ENCODE results near the gene WDR18.
"Not testable (repeated sequence)": the region's sequence is repeated elsewhere in the genome, so short reads cannot be mapped to it uniquely, and the experiment has no call there.

Gene WDR18

DNA sequence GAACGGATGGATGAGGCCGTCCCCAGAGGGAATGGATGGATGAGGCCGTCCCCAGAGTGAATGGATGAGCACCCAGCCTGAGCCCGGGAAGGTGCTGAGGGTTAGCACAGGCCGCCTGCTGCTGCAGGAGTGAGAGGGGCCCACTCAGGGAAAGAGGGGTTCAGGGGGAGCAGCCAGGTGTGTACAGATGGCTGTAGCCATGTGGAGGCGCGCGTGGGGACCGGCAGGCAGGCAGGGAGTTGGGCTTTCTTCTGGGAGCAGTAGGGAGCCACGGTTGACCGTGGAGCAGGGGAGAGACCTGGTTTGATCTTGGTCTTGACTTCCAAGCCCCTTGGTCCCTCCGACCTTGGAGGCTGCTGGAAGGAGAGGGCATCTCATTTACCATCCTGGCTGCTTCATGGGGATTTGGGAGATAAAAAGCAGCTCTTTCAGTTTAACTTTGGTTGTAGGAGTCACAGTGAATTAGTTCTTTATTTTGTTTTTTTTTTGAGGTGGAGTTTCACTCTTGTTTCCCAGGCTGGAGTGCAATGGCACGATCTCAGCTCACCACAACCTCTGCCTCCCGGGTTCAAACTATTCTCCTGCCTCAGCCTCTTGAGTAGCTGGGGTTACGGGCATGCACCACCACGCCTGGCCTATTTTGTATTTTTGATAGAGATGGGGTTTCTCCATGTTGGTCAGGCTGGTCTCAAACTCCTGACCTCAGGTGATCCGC lies 33.6 kb upstream of the WDR18 start:
- DNase-seq: no peak

DNA sequence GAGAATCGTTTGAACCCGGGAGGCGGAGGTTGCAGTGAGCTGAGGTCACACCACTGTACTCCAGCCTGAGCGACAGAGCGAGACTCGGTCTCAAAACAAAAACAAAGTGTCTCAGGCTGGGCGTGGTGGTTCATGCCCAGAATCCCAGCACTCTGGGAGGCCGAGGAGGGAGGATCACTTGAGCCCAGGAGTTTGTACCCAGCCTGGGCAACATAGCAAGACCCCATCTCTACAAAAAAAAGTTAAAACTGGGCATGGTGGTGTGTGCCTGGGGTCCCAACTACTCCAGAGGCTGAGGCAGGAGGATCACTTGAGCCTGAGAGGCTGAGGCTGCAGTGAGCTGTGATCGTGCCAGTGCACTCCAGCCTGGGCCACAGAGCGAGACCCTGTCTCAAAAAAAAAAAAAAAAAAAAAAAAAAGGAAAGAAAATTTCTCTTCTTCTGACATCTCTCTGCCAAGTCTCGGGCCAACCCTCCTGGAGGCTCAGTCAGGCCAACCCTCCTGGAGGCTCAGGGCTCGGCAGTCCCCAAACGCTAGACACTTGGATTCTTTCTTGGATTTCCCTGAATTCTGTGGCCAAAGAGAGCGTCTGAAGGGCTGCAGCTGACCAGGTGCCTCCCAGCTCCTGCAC lies 32.0 kb upstream of the WDR18 start:
- no peak for DNase-seq

DNA sequence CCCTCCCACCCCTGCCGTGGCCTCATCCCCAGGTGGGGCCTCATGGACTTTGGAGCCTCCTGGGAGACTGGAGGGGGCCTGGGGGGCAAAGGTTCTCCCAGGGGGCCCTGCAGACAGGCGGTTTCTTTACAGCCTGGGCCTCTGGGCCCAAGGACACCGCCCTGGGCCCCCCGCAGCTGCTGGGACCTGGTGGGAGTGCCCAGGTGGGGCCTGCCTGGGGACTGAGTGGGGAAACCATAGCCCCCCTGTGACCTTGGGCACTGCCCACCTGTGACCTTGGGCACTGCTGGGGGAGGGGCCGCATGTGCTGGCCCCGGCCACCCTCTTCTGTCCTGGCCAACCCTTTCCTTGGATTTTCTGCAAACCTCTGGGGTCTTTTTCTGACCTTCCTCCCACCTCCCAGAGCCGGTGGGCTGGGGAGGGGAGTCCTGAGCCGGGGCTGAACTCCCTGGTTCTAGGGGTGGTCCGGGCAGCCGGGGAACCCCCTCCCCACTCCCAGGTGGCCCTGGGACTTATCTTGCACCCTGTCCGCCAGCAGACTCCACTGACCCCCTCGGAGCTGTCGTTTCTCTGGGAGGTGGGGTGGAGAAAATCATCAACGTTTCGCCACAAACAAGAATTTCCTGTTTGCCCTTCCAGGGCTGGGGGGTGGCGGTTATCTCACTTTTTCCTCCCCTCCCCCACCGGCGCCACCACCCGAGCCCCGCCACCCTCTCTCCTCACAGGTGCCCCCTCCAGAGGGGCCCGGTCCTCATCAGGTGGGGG lies 31.3 kb upstream of the WDR18 start:
- DNase-seq: no peak

DNA sequence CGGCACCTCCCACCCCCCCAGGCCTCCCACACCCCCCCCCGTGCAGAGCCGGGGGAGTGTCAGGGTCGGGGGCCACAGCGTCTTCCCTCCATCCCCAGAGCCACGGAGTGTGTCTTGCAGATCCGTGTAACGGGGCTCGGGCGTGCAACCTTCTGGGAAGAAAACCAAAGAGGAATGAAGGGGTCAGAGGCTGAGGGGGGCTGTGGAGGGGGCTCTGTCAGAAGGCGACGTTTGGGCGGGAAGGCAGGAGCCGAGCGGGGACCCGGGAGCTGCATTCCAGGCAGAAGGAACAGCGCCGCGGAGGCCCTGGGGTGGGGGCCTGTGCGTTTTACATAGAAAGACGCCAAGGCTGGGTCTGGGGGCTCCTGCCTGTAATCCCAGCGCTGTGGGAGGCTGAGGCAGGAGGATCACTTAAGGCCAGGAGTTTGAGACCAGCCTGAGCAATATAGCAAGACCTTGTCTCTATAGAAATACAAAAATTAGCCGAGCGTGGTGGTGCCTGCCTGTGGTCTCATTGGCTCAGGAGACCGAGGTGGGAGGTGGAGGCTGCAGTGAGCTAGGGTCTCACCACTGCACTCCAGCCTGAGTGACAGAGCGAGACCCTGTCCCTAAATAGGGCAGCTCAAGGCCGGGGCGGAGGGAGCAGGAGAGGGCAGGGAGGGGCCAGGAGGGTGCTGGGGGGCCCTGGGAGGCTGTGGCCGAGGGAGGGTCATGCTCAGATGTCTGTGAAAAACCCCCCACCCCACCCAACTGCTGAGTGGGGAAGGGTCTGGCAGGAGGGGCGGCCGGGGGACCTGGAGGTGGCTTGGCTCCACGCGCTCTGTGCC lies 30.5 kb upstream of the WDR18 start:
- DNase-seq: no peak

DNA sequence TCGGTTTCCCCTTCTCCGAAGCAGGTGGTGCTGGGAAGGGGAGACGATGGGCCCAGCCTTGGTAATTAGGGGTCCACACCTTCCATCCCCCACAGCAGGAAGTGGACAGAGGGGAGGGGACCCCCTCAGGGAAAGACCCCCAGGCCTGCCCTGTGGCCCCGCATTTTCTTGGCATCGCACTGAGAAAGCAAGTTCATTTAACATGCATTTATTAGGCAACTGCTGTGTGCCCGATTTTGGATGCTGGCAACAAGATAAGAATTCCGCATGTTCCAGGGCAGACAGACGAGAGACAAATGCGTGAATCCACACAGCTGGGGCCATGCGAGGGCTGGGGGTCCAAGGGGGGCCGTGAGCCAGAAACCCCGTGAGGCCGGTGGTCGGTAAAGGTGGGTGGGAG lies 29.9 kb upstream of the WDR18 start:
- DNase-seq: no peak

DNA sequence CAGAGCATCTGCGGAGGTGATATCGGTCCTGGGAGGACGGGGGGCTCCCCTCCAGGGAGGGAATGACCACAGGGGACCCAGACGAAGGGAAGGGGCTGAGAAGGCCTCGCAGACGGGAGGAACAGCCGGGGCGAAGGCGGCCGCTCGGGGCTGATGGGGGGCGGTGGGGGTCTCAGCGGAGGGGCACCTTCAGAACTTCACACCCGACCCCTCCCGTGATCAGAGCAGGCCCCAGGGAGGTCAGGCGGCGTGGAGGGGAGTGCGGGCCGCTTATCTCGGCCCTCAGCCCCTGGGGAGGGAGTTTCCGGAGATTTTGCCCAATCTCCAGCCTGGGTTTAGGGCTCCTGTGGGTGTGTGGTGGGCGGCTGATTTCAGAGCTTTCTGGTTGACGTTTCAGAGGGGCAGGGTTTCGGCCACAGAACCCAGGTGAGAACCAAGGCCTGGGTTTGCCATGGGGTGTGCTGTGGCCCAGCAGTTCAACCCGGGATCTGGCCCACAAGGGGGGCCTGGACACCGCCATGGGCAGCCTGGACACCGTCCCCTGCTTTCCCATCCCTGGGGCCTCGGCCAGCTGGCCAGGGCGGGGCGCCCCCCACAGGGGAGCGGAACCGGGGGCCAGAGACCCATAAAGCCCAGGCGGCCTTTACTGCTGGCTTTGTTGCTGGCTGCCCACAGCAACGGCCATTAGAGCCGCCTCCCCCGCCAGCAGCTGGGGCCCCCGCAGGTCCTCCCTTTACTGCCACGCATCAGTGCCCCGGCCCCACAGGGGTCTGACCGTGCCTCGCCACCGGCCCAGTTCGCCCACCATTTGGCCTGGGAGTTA lies 29.3 kb upstream of the WDR18 start:
- DNase-seq: no peak

DNA sequence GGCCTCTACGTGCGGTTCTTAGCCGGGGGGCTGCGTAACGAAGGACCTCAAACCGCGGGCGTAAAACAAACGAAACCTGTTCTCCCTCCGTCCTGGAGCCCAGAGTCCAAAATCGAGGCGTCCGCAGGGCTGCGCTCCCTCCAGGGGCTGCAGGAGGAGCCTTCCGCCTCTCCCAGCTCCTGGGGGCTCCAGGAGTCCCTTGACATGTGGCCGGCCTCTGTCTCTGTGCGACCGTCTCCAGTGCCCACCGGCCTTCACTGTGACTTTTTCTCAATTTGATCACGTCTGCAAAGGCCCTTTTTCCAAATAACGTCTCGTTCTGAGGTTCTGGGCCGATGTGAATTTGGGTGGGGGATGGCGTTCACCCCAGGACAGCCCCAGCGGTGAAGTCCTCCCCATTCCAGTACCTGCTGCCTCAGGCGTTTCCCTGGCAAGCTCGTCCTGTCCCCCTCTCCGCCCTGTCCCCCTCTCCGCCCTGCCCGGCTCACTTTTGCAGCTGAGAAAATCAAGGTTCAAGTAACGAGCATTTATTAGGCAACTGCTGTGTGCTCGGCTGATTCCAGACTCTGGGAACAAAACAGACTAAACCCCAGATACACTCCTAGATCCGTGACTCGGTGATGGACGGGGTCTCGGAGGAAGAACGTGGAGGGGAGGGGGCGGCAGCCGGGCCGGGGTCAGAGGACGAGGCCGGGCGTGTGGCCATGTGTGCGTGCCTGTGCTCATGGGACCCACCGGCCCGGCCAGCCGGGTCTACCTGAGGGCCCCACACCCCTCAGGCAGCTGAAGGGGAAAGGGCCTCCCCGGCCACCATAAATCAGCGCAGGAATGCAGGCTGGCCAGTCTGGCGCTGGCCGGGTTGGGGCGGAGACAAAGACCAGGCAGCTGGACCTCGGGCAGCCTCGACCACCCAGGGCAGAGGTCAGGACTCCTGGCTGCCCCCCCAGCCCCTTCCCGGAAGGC lies 28.1 kb upstream of the WDR18 start:
- no peak for DNase-seq

DNA sequence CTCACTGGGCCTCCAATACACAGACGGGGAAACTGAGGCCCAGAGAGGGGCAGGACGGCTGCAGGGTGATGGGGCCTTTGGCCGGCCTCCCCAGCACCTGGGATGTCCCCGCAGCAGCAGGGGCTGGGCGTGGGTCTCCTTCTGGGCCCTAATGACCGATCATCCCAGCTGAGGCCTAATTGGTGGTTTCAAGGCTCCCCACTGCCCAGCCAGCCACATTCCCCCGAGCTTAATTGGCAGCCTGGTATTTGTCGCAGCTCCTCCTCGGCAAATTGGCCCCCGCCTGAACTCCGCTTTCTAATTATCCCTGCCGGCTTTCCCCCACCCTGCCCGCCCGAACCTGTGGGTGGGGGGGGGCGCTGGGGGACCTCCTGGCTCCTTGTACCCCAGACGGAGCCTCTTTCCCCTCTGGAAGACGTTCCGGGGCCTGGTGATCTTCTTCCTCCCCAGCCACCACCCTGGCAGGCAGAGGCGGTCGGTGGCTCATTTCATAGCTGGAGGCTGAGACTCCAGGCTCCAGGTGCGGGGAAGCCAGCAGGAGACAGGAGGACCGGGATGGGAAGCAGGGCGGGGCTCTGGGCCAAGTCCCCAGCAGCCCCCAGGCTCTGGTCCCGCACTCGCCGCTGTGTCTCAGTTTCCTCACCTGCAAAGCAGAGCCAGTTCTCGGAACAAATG lies 27.2 kb upstream of the WDR18 start:
- DNase-seq: no peak

DNA sequence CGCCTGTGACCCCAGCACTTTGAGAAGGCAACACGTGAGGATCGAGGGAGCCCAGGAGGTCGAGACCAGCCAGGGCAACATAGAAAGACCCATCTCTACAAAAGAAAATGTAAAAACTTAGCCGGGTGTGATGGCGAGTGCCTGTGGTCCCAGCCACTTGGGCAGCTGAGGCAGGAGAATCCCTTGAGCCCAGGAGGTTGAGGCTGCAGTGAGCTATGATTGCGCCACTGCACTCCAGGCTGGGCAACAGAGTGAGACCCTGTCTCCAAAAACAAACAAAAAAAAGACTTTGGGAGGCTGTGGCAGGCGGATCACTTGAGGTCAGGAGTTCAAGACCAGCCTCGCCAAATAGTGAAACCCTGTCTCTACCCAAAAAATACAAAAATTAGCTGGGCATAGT lies 26.6 kb upstream of the WDR18 start:
- DNase-seq: not testable (repeated sequence)

DNA sequence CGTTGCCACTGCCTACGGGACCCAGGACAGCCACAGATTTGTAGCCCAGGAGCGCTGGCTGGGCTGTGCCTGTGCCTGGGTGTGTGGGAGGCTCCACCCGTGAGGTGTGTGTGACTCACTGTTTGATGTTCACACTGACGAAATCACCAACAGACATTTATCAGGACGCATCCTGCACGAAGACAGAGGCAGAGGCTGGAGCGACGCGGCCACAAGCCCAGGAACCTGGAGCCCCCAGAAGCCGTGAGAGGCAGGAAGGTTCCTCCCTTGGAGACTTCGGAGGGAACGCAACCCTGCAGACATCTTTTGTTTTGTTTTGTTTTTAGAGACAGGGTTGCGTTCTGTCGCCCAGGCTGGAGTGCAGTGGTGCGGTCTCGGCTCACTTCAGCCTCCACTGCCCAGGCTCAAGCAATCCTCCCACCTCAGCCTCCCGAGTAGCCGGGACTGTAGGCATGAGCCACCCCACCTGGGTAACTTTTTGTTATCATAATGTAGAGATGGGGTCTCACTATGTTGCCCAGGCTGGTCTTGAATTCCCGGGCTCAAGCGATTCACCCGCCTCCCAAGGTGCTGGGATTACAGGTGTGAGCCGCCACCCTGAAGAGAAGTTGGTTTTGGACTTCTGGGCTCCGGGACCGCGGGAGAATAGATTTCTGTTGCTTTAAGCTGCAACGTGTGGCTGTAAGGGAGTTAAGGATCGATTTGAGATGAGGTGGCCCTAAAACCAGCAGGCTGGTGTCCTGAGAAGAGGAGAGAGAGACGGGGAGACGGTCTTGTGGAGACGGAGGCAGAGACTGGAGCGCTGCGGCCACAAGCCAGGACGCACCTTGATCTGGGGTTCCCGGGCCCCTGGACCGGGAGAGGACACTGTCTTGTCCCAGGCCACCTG lies 24.9 kb upstream of the WDR18 start:
- no peak for DNase-seq

DNA sequence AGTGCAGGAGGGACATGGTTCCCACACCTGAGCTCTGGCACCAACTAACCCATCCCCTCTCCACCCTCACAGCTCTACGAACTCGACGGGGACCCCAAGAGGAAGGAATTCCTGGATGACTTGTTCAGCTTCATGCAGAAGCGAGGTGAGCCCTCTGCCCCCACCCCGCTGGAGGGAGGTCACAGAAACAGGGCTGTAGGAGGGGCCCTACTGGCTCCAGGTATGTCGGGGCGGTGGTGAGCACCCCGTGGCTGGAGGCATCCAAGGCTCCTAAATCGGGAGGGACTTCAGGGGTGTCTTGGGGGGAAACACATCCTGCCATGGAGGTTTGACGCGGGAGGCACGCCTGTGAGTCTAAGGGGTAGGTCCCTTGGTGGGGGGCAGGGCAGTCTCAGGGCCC lies 24.1 kb upstream of the WDR18 start:
- no peak for DNase-seq

DNA sequence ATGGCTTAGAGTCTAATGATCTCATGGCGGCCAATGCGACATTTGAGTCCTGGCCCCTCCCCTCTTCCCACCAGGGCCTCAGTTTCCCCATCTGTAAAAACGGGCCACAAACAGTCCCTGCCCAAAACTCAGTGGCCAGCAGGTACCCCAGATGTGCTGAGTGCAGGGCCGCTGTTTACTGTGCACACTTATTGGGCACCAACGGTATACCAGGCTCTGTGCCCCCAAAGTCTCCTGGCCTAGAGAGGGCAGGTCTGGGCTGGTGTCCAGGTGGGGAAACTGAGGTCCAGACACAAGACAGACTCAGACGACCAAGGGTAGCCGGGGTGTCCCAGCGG lies 23.6 kb upstream of the WDR18 start:
- no peak for DNase-seq

DNA sequence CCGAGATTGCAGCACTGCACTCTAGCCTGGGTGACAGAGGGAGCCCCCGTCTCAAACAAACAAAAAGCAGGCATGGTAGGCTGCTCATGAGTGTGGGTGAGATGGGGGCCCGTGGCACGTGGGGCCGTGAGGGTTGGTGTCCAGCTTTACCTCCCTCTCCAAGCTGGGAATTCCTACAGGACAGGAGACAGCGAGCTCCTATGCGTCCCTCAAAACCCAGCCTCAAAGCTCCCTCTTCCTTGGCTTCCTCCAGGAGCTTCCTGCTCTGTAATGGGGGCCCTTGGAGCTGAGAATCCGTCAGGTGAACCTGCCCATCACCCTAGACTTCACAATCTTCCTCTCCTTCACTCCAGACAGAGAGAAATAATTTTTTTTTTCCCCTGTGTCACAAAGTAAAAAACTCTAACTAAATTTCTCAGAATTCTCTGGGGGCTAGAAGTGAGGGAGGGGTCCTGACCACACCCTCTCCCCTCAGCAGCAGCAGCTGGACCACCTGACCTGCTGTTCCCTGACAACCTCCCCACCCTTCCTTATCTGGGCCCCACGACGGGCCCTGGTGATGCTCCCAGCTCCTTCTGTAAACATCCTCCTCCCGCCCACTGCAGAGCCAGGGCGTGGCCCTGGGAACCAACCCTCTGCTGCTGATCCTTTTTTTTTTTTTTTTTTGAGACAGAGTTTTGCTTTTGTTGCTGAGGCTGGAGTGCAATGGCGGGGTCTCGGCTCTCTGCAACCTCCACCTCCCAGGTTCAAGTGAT lies 22.1 kb upstream of the WDR18 start:
- no peak for DNase-seq

DNA sequence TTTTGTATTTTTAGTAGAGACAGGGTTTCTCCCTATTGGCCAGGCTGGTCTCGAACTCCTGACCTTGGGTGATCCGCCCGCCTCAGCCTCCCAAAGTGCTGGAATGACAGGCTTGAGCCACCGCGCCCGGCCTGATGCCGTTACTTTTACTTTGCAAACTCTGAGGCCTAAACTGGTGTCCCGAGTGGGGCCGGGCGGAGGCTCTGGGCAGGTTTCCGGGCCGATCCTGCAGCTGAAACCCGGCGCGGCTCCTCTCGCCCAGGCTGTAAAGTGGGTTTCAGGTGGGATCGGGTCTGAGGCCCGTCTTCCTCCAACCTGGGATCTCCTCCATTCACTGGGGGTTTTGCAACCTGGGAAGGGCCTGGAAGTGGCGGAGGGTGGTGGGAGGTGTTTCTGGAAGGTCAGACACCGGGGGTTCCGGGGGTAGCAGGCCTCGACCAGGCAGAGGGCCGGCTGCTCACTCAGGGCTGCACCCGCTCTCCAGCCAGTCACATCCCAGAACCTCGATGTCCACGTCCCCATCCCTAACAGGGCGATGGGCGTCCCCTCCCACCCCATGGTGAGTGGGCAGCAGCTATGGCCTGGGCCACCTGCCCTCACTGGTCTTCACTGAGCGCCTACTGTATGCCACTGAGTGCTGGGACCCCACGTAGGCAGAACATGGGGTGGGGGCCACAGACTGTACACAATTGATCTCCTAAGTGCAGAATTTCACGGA lies 21.3 kb upstream of the WDR18 start:
- no peak for DNase-seq

DNA sequence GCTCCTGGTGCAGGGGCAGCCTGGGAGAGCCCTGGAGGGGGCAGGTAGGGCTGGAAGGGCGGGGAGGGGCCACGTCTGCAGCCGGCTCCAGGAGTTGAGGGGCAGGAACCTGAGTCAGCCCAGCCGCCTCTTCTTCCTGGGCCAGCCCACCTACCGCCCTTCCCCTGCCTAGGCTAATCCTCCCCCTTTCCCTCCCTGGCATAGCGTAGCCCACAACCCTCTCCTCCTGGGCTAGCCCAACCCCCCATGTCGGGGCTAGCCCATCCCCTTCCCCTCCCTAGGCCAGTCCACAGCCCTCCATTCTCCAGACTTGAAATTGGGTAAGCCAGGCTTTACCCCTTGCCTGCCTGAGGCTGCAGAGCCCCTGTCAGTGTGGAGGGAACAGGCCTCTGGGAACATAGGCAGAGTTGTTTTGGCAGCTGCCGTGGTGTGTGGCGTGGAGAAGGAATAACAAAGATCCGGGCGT lies 20.6 kb upstream of the WDR18 start:
- no peak for DNase-seq

DNA sequence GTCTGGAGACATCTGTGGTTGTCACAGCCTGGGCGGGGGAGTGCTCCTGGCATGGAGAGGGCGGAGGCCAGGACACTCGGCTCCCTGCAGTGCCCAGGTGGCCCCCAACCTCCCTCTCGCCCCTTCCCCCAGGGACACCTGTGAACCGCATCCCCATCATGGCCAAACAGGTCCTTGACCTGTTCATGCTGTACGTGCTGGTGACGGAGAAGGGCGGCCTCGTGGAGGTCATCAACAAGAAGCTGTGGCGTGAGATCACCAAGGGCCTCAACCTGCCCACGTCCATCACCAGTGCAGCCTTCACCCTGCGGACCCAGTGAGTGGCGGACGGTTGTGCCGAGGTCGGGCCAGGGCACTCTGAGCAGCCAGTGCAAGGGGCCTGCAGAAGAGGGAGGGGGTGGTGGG lies 20.0 kb upstream of the WDR18 start:
- no peak for DNase-seq

DNA sequence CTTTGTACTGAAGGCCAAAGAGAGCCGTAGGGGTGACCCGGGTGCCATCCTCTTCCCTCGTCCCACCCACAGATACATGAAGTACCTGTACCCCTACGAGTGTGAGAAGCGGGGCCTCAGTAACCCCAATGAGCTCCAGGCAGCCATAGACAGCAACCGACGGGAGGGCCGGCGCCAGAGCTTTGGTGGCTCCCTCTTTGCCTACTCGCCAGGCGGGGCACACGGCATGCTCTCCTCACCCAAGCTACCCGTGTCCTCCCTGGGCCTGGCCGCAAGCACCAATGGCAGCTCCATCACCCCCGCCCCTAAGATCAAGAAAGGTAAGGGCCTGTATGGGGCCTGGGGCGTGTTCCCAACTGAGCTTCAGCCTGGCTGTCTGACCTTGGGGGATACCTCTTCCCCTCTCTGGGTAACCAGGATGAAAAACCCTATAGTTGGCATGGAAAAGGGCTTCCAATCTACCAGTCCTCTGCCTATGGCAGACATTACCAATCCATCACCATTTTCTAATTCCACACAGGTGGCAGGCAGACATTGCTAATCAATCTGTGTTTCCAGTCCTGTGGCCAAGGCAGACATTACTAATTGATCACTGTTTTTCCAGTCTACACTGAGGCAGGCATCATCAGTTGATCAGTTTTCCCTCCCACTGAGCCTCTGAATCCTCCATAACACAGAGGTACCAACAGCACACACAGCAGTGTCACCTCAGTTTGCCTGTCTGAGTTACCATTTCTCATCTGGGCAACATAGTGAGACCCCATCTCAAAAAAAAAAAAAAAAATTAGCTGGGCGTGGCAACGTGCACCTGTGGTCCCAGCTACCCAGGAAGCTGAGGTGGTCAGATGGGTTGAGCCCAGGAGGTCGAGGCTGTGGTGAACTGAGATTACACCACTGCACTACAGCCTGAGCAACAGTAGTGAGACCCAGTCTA lies 19.1 kb upstream of the WDR18 start:
- no peak for DNase-seq
